ENCODE results near the gene SLC5A6.

DNA sequence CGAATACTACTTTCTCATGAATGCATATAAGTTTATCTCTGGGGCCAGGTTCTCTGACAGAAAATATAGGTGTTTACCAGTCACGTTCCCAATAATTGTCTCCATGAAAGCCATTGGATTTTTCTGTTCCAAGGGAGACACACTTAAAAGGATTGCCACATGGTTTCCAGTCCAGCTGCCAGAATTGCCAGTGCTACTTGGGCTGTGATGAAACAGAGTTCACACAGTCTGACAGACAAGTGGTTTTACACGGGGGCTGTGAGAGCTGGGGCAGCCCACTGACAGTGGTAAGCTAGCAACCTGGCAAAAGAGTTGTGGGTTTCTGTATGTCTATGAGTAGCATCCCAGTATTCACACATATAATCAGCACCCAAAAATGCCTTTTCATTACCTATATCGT lies 28.0 kb downstream of the SLC5A6 start:
- TF ChIP-seq, protein P1, sequence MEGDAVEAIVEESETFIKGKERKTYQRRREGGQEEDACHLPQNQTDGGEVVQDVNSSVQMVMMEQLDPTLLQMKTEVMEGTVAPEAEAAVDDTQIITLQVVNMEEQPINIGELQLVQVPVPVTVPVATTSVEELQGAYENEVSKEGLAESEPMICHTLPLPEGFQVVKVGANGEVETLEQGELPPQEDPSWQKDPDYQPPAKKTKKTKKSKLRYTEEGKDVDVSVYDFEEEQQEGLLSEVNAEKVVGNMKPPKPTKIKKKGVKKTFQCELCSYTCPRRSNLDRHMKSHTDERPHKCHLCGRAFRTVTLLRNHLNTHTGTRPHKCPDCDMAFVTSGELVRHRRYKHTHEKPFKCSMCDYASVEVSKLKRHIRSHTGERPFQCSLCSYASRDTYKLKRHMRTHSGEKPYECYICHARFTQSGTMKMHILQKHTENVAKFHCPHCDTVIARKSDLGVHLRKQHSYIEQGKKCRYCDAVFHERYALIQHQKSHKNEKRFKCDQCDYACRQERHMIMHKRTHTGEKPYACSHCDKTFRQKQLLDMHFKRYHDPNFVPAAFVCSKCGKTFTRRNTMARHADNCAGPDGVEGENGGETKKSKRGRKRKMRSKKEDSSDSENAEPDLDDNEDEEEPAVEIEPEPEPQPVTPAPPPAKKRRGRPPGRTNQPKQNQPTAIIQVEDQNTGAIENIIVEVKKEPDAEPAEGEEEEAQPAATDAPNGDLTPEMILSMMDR (IDR thresholded peaks at IDR 0.05; ENCODE audit: poor library complexity, severe bottlenecking): no peak
- no peak for TF ChIP-seq POLR2AphosphoS5 (IDR thresholded peaks at IDR 0.05)
